Fibroblast of pulmonary artery (primary cell): Measurements from ENCODE around the gene PSTK.
A peak's percentile ranks its signal among the peaks of the same experiment; 100 is the strongest.

Source experiments
- DNase-seq: peaks from one replicate; pipeline ENCODE4 v3.0.0-alpha.2; 2010; ENCODE audit warnings: low read depth
- H3K4me3 ChIP-seq: replicated peaks from 2 replicates; pipeline ENCODE4 v1.5.1; 2011; ENCODE audit warnings: low read depth, mild to moderate bottlenecking, control low read depth, low read length, moderate library complexity
- CTCF ChIP-seq: IDR thresholded peaks from 2 replicates; pipeline ENCODE4 v1.5.1; 2011; ENCODE audit warnings: mild to moderate bottlenecking, control low read depth, low read length, inconsistent platforms; ENCODE audit errors: missing control alignments

PSTK gene

GRCh38 chr10:122980209-122981065 lies at the start of gene PSTK:
TSS of gene PSTK (plus strand) at chr10:122980401. CDS start at chr10:122980480, 79 bp downstream.
- H3K4me3 ChIP-seq: peak within 1 kb of the TSS; percentile 74
- DNase-seq: peak; percentile 95

GRCh38 chr10:122931088-122931906 lies 48.9 kb upstream of the PSTK start:
- no peak overlapping the region for H3K4me3 ChIP-seq
- TF ChIP-seq CTCF: no peak
- no peak for DNase-seq

More at GRCh38 chr10:122980209-122981065, at the start of gene PSTK:
- TF ChIP-seq CTCF: peak; percentile 89

- DNase-seq: no peak
- H3K4me3 ChIP-seq: no peak overlapping the region
- TF ChIP-seq CTCF: no peak
Measured at GRCh38 chr10:122939133-122939855, 40.9 kb upstream of the PSTK start.

GRCh38 chr10:122939856-122940543 lies 40.2 kb upstream of the PSTK start:
- TF ChIP-seq CTCF: no peak
- no peak overlapping the region for H3K4me3 ChIP-seq
- peak; percentile 79 for DNase-seq

- no peak for DNase-seq
Measured at GRCh38 chr10:122949296-122949695, 30.9 kb upstream of the PSTK start.

More at GRCh38 chr10:122949296-122949695, 30.9 kb upstream of the PSTK start:
- no peak for TF ChIP-seq CTCF
- H3K4me3 ChIP-seq: no peak overlapping the region
